Astrocyte of the cerebellum (primary cell): ENCODE measurements around the gene MAML3.

ENCODE experiments used
- DNase-seq: peaks from one replicate; pipeline ENCODE4 v3.0.0-alpha.2; 2011; ENCODE audit warnings: low read depth
- H3K4me3 ChIP-seq: 2 replicates; pipeline ENCODE4 v1.5.1; 2011; ENCODE audit warnings: mild to moderate bottlenecking, low read depth, low read length, moderate library complexity
- in situ Hi-C: cut with HindIII; loops from 2 replicates; pipeline ENCODE4 v1.10.0; 2017; ENCODE audit warnings: low sequenced_read_pairs
- TF ChIP-seq, protein P1 (sequence below): IDR thresholded peaks from 2 replicates; pipeline ENCODE4 v1.5.1; 2012; ENCODE audit warnings: low read length, low read depth, moderate library complexity, mild to moderate bottlenecking; ENCODE audit errors: missing control alignments

Gene MAML3

DNA sequence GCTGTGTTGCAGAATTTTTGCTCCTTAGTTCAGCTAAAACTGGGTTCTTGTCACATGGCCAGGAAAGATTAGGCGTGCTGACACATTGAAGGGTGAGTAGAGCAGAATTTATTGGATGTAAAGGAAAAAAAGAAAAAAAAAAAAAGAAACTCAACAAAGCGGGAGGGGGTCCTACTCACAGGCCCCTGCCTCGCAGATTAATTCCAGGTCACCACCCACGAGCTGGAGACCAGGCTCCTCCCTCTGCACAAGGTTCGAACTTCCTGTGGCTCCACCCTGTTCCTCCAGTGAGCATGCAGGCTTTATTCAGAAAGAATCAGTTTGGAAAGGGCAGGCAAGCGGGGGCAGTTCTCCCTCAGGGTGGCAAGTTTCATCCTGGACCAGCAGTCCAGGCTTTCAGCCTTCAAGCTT is 471.2 kb downstream of the MAML3 start:
- DNase-seq: no peak
- in situ Hi-C loops: no loop called here
- no peak overlapping the region for H3K4me3 ChIP-seq
- TF ChIP-seq, protein P1, sequence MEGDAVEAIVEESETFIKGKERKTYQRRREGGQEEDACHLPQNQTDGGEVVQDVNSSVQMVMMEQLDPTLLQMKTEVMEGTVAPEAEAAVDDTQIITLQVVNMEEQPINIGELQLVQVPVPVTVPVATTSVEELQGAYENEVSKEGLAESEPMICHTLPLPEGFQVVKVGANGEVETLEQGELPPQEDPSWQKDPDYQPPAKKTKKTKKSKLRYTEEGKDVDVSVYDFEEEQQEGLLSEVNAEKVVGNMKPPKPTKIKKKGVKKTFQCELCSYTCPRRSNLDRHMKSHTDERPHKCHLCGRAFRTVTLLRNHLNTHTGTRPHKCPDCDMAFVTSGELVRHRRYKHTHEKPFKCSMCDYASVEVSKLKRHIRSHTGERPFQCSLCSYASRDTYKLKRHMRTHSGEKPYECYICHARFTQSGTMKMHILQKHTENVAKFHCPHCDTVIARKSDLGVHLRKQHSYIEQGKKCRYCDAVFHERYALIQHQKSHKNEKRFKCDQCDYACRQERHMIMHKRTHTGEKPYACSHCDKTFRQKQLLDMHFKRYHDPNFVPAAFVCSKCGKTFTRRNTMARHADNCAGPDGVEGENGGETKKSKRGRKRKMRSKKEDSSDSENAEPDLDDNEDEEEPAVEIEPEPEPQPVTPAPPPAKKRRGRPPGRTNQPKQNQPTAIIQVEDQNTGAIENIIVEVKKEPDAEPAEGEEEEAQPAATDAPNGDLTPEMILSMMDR: no peak

DNA sequence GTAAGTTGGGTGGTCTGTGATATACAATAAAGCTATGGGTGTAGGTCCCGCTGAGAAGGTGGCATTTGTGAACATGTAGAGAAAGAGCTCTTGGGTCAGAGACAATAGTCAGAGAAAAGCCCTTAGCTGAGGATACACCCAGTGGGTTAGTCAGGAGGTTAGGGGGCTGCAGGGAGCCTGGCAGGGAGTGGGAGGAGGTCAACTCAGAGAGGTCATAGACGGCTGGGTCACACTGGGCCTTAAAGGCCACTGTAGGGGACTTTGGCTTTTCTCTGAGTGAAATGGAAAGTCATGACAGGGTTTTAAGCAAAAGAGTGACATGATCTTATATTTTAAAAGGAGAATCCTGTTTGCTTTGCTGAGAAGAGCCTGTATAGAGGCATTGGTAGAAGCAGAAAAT is 471.7 kb downstream of the MAML3 start:
- TF ChIP-seq, protein P1: no peak
- H3K4me3 ChIP-seq: no peak overlapping the region
- no peak for DNase-seq
- in situ Hi-C loops: no loop called here

DNA sequence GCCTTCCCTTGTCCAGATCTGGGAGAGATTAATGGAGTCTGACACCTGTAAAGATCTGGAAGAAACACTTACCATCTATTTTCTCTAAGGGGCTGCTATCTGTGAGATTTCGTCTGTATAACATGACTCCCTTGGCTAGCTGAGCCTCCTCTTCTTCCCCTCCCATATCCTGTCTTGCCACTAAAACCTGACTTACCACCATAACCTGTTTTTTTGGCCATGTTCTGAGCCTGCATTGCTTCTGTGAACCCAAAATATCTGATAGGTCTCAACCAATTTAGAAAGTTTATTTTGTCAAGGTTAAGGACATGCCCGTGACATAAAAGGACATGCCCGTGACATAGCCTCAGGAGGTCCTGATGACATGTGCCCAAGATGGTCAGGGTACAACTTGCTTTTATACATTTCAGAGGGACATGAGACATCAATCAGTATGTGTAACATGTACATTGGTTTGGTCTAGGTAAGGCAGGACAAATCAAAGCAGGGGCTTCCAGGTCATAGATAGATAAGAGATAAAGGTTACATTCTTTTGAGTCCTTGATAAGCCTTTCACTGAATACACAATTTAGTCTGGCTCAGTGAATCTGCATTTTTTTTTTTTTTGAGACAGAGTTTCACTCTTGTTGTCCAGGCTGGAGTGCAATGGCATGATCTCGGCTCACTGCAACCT is 476.9 kb downstream of the MAML3 start:
- in situ Hi-C loops: no loop called here

DNA sequence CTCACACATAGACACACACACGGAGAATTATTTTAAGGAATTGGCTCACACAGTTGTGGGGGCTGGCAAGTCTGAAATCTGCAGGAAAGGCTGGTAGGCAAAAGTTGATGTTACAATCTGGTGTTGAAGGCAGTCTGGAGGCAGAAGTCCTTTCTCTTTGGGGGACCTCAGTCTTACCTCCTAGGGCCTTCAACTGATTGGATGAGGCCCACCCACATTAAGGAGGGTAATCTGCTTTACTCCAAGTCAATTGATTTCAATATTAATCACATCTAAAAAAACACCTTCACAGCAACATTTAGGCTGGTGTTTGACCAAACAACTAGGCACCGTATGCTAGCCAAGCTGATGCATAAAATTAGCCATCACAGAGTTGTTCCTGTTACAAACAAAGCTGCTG is 477.6 kb downstream of the MAML3 start:
- TF ChIP-seq, protein P1: no peak
- in situ Hi-C loops: no loop called here
- H3K4me3 ChIP-seq: no peak overlapping the region
- no peak for DNase-seq

More for the DNA sequence above, 476.9 kb downstream of the MAML3 start:
- DNase-seq: no peak
- H3K4me3 ChIP-seq: no peak overlapping the region
- TF ChIP-seq, protein P1: no peak

DNA sequence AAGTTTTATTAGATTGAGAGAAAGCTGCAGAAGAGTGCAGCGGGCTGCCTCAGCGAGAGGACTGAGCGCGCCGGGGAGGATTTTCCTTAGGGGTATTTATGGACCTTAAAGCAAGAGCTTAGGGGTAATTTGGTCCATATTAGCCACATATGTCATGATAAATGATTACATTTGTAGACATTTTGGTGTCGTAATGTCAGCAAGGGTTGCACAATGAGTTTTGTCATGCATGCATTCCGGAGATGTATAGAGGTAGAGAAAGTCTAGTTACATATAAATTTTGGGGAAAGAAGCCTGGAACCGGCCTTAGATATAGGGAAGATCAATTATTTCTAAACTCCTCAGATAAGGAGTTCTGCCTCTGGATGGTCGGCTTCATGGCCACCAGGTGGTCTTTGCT is 478.3 kb downstream of the MAML3 start:
- DNase-seq: no peak
- TF ChIP-seq, protein P1: no peak
- in situ Hi-C loops: no loop called here
- no peak overlapping the region for H3K4me3 ChIP-seq

DNA sequence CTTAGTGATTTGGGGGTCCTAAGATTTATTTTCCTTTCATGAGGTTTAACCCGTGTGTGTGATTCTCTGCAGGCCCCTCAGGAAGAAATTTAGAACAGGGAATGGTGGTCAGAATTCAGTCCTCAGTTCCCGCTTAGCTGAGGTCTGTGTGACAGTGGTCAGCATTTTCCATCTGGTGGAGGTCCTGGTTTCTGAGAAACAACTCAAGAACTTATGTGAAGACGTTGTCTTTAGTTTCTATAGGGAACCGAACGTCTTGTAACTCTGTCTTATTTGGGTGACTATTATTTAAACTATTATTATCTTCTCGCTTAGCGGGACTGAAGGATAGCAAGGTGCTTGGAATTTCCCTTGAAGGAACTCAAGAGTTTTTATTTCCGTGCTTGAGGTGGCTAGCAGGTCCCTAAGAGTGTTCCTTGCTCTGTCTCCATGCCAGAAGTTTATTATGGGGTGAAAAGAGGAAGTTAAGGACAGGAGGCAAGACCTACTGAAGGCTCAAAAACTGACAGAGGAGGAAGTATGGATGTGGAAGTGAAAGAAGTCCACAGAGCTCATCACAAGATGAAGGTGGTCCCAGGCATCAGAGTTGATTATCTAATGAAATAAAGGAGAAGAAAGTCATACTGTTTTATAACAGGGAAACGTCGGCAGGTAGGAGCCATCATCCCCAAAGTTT is 479.0 kb downstream of the MAML3 start:
- TF ChIP-seq, protein P1: no peak
- no peak overlapping the region for H3K4me3 ChIP-seq
- DNase-seq: no peak
- in situ Hi-C loops: no loop called here
